ENCODE data around the gene POU2F3. TPM values are rescaled to one million over a fixed set of nuclear protein-coding genes. Genes with fewer than 3 reads are reported as not detected.

Gene POU2F3
- total RNA-seq, 8 experiments from 2014 or later, result 0.38 to 40.1 (median 3.4) TPM; not detected in 2

- no peak for ATAC-seq (replicated peaks in 6 of 8)
- no peak overlapping the region for H3K27ac ChIP-seq
- WGBS, 10 experiments, result 20 to 96% (median 84%) methylated on average over 1 to 8 of the region's 12 CpGs; no CpG with 5 or more reads in 3 of the 10 experiments
- H3K4me3 ChIP-seq, result no peak overlapping the region
- in situ Hi-C loops (cut with MboI; ENCODE audit: low pct_unique_long_range_greater_than_20kb in 2 of 9, low sequenced_read_pairs in 9 of 9, unreplicated experiment in 9 of 9), result loop anchor here in 4 of 9 experiments (10.0 kb wide), 2 partner anchors 70 to 130 kb away; no protein-coding TSS in a partner anchor
- no peaks in the 10 kb centered on the region for H3K4me1 ChIP-seq (replicated peaks in 1 of 2)
These were observed 65.3 kb downstream of the POU2F3 start for GRCh38 chr11:120305286-120305685.

GRCh38 chr11:120306519-120307242 is 66.7 kb downstream of the POU2F3 start:
- peak; percentile 29 to 96 (median 53) for ATAC-seq (replicated peaks in 6 of 8)
- Histone ChIP-seq H3K4me3 (no peak overlapping the region), H3K4me1 (replicated peaks in 1 of 2) (no peaks in the 10 kb centered on the region), H3K27ac (no peak overlapping the region)
- WGBS, 10 experiments, result 18 to 79% (median 24%) methylated on average over 1 to 8 of the region's 11 CpGs; no CpG with 5 or more reads in 3 of the 10 experiments
- in situ Hi-C loops (cut with MboI; ENCODE audit: low pct_unique_long_range_greater_than_20kb in 2 of 9, low sequenced_read_pairs in 9 of 9, unreplicated experiment in 9 of 9), result loop anchor here in 4 of 9 experiments (10.0 kb wide), 2 partner anchors 72 to 132 kb away; no protein-coding TSS in a partner anchor

GRCh38 chr11:120307476-120307875 is 67.5 kb downstream of the POU2F3 start:
- Histone ChIP-seq H3K4me3 (no peak overlapping the region), H3K27ac (no peak overlapping the region), H3K4me1 (replicated peaks in 1 of 2) (no peaks in the 10 kb centered on the region)
- no peak for ATAC-seq (replicated peaks in 6 of 8)
- 83 to 100% (median 100%) methylated on average over 1 to 4 of the region's 11 CpGs; no CpG with 5 or more reads in 4 of the 10 experiments for WGBS, 10 experiments
- in situ Hi-C loops (cut with MboI; ENCODE audit: low pct_unique_long_range_greater_than_20kb in 2 of 9, low sequenced_read_pairs in 9 of 9, unreplicated experiment in 9 of 9), result loop anchor here in 4 of 9 experiments (10.0 kb wide), 2 partner anchors 73 to 133 kb away; no protein-coding TSS in a partner anchor

DNA sequence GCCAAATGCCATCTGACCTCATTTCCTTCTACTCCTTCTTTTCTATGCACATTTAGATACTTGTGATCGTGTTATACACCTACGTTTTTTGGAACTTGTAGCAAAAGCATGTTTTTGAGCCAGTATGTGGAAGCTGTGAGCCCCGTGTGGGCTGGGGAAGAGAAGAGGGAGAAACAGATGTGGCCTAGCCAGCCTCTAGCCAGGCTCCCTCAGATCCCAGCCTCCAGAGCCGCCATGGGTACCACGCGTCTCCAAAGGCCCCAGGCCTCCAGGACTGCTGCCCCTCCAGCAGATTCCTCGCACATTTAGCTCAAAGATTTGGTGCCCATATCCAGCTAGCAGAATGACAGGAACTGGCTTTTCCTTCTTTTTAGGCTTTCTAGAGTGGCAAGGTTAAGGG is 68.1 kb downstream of the POU2F3 start:
- WGBS, 10 experiments, result 29 to 92% (median 75%) methylated on average over 2 to 7 of the region's 7 CpGs; no CpG with 5 or more reads in 2 of the 10 experiments
- Histone ChIP-seq H3K4me1 (replicated peaks in 1 of 2) (no peaks in the 10 kb centered on the region), H3K4me3 (no peak overlapping the region), H3K27ac (no peak overlapping the region)
- in situ Hi-C loops (cut with MboI; ENCODE audit: low pct_unique_long_range_greater_than_20kb in 2 of 9, low sequenced_read_pairs in 9 of 9, unreplicated experiment in 9 of 9), result loop anchor here in 4 of 9 experiments (10.0 kb wide), 2 partner anchors 73 to 133 kb away; no protein-coding TSS in a partner anchor
- ATAC-seq (replicated peaks in 6 of 8), result no peak

DNA sequence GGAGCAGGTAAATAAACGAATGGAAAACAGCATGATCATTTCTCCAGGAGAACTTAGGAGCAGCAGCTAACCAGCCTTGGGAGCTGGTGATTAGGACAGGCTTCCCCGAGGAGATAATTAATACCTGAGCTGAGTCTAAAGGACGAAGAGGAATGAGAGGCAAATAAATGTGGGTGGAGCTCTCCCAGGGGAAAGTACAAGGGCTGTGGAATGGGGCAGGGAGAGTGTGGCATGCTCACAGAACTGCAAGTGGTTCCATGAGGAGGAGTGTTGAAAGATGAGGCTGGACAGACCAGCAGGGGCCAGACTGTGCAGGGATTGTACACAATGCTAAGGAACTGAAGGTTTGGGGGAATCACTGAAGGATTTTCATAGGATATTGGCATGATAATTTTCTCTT is 70.9 kb downstream of the POU2F3 start:
- in situ Hi-C loops (cut with MboI; ENCODE audit: low pct_unique_long_range_greater_than_20kb in 2 of 9, low sequenced_read_pairs in 9 of 9, unreplicated experiment in 9 of 9), result no loop called here
- Histone ChIP-seq H3K4me3 (no peak overlapping the region), H3K4me1 (replicated peaks in 1 of 2) (no peaks in the 10 kb centered on the region), H3K27ac (no peak overlapping the region)
- 24 to 79% (median 50%) methylated on average over 1 to 3 of the region's 3 CpGs; no CpG with 5 or more reads in 4 of the 10 experiments for WGBS, 10 experiments
- no peak for ATAC-seq (replicated peaks in 6 of 8)

DNA sequence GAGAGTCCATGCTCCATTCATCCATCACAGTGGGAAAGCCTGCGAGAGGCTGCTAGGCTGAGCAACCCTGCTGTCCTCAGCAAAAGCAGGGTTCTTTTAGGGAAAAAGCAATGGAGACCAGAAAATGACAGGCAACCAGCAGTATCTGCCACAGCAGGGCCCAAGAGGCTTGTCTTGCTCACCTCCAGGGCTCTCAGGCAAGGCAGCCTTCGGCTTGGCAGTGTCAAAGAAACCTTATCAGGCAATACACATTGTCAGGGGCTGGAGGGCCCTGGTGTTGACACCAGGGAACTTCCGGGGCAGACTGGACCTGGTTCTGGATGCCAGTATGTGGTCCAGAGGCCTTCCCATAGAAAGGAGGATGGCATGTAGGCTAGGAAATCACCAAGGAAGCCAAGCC is 74.9 kb downstream of the POU2F3 start:
- WGBS, 10 experiments, result 33 to 100% (median 70%) methylated on average over 1 to 2 of the region's 3 CpGs; no CpG with 5 or more reads in 4 of the 10 experiments
- Histone ChIP-seq H3K4me3 (no peak overlapping the region), H3K4me1 (replicated peaks in 1 of 2) (peaks cover 0 to 3% of the 10 kb centered on the region in 2 donors), H3K27ac (no peak overlapping the region)
- no peak for ATAC-seq (replicated peaks in 6 of 8)
- in situ Hi-C loops (cut with MboI; ENCODE audit: low pct_unique_long_range_greater_than_20kb in 2 of 9, low sequenced_read_pairs in 9 of 9, unreplicated experiment in 9 of 9), result no loop called here

- in situ Hi-C loops (cut with MboI; ENCODE audit: low pct_unique_long_range_greater_than_20kb in 2 of 9, low sequenced_read_pairs in 9 of 9, unreplicated experiment in 9 of 9), result no loop called here
- ATAC-seq (replicated peaks in 6 of 8), result peak; percentile 38 to 98 (median 64)
- H3K4me3 ChIP-seq, result no peak overlapping the region
- H3K27ac ChIP-seq, result no peak overlapping the region
- 0 to 45% (median 35%) methylated on average over 2 to 6 of the region's 8 CpGs; no CpG with 5 or more reads in 1 of the 10 experiments for WGBS, 10 experiments
- peaks cover 0 to 3% of the 10 kb centered on the region in 2 donors for H3K4me1 ChIP-seq (replicated peaks in 1 of 2)
These were observed 77.1 kb downstream of the POU2F3 start for GRCh38 chr11:120316880-120317688.

- WGBS, 10 experiments, result 70 to 94% (median 86%) methylated on average over 3 to 10 of the region's 10 CpGs
These were observed 77.9 kb downstream of the POU2F3 start for GRCh38 chr11:120317689-120318480.

DNA sequence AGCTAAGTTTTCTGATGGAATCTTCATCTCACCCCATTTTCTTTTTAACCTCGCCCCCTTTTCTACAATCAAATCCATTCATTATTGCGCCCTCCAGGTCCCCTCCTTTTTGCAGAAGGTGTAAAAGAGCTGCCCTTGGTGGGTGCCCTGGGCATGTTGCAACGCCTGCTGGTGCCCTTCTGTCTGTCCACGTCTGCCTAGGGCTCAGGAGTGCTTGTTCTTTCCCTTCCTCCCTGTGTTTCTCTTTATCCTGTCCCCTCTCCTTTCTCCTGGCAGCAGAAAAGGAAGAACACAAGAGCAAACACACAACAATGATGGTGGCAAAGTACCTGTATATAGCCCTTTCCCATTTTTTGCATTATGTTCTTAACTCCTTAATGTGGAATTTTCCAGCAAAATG is 79.0 kb downstream of the POU2F3 start:
- no peak overlapping the region for H3K27ac ChIP-seq
- in situ Hi-C loops (cut with MboI; ENCODE audit: low pct_unique_long_range_greater_than_20kb in 2 of 9, low sequenced_read_pairs in 9 of 9, unreplicated experiment in 9 of 9), result no loop called here
- peaks cover 0 to 3% of the 10 kb centered on the region in 2 donors for H3K4me1 ChIP-seq (replicated peaks in 1 of 2)
- no peak for ATAC-seq (replicated peaks in 6 of 8)
- no peak overlapping the region for H3K4me3 ChIP-seq
- 40 to 100% (median 71%) methylated on average over 1 to 4 of the region's 4 CpGs; no CpG with 5 or more reads in 1 of the 10 experiments for WGBS, 10 experiments

More at GRCh38 chr11:120317689-120318480, 77.9 kb downstream of the POU2F3 start:
- Histone ChIP-seq H3K27ac (no peak overlapping the region), H3K4me1 (replicated peaks in 1 of 2) (peaks cover 0 to 3% of the 10 kb centered on the region in 2 donors), H3K4me3 (no peak overlapping the region)
- no peak for ATAC-seq (replicated peaks in 6 of 8)
- in situ Hi-C loops (cut with MboI; ENCODE audit: low pct_unique_long_range_greater_than_20kb in 2 of 9, low sequenced_read_pairs in 9 of 9, unreplicated experiment in 9 of 9), result no loop called here

- Histone ChIP-seq H3K27ac (peak within 1 kb of the TSS; percentile 85 to 87), H3K4me3 (peak within 1 kb of the TSS; percentile 65 to 99 (median 81)), H3K4me1 (replicated peaks in 1 of 2) (peaks cover 3 to 6% of the 10 kb centered on the region in 2 donors)
- WGBS, 10 experiments, result 0 to 20% (median 1%) methylated on average over 1 to 20 of the region's 84 CpGs; no CpG with 5 or more reads in 1 of the 10 experiments
- ATAC-seq (replicated peaks in 6 of 8), result peak; percentile 86 to 98 (median 98)
- in situ Hi-C loops (cut with MboI; ENCODE audit: low pct_unique_long_range_greater_than_20kb in 2 of 9, low sequenced_read_pairs in 9 of 9, unreplicated experiment in 9 of 9), result loop anchor here in 1 of 9 experiments (25.0 kb wide), 1 partner anchor 112 kb away; no protein-coding TSS in a partner anchor
These were observed 85.2 kb downstream of the POU2F3 start, which contains the start of gene TLCD5 for GRCh38 chr11:120324932-120325810. Gene TLCD5 (plus strand): TSS chr11:120325299. CDS start chr11:120327442, 2,143 bp downstream.

DNA sequence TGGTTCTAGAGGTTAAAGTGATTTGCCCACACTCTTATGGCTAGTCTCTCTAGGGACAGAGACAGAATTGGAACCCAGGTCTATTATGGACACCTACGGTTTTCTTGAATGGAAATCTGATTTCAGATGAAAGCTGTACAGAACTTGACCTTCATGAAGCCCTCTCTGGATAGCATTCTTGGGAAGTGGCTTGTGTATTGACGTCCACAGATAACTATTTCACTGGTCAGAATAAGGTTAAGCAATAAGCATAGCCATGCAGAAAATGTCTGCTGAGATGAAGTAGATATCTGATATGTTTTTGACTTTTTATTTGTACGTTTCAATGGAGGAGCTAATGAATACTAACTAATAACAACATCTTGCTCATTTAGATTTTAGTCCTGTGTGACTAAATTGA is 86.3 kb downstream of the POU2F3 start:
- in situ Hi-C loops (cut with MboI; ENCODE audit: low pct_unique_long_range_greater_than_20kb in 2 of 9, low sequenced_read_pairs in 9 of 9, unreplicated experiment in 9 of 9), result loop anchor here in 1 of 9 experiments (25.0 kb wide), 1 partner anchor 111 kb away; no protein-coding TSS in a partner anchor
- H3K4me3 ChIP-seq, result peak overlapping the region; percentile 65 to 99 (median 81)
- 15 to 75% (median 56%) methylated on average over 2 to 3 of the region's 3 CpGs; no CpG with 5 or more reads in 1 of the 10 experiments for whole genome bisulfite sequencing, 10 experiments
- ATAC-seq (replicated peaks in 6 of 8), result peak in 1 of 8 experiments; percentile 3
- H3K4me1 ChIP-seq (replicated peaks in 1 of 2), result peaks cover 3 to 6% of the 10 kb centered on the region in 2 donors
- no peak overlapping the region for H3K27ac ChIP-seq

All from motor neuron (in vitro differentiated cells).